Neural cell (in vitro differentiated cells): Measurements from ENCODE around the gene ADAM10.

ENCODE experiments used
- EP300 ChIP-seq: fragments of 450-650 bp; conservative IDR thresholded peaks from 2 replicates; pipeline ENCODE4 v1.6.1; 2014; ENCODE audit warnings: antibody characterized with exemption, mild to moderate bottlenecking, moderate library complexity; ENCODE audit not compliant: poor library complexity, severe bottlenecking
- EZH2 ChIP-seq: fragments of 200-600, 300-800 bp; shearing (Covaris generic), sonication (generic); IDR thresholded peaks from 2 replicates; pipeline ENCODE4 v1.6.1; 2014; ENCODE audit warnings: antibody characterized with exemption, low read length, borderline replicate concordance, mild to moderate bottlenecking; ENCODE audit not compliant: insufficient read depth, poor library complexity, severe bottlenecking
- POLR2AphosphoS5 ChIP-seq: IDR thresholded peaks from 2 replicates; pipeline ENCODE4 v1.6.1; 2012
- TAF1 ChIP-seq: IDR thresholded peaks from 2 replicates; pipeline ENCODE4 v1.6.1; 2012; ENCODE audit warnings: low read depth
- TF ChIP-seq, protein P1 (sequence below): fragments of 450-650 bp; IDR thresholded peaks from 2 replicates; pipeline ENCODE4 v1.5.1; 2014; ENCODE audit warnings: antibody characterized with exemption, mild to moderate bottlenecking, moderate library complexity; ENCODE audit not compliant: poor library complexity, severe bottlenecking

DNA sequence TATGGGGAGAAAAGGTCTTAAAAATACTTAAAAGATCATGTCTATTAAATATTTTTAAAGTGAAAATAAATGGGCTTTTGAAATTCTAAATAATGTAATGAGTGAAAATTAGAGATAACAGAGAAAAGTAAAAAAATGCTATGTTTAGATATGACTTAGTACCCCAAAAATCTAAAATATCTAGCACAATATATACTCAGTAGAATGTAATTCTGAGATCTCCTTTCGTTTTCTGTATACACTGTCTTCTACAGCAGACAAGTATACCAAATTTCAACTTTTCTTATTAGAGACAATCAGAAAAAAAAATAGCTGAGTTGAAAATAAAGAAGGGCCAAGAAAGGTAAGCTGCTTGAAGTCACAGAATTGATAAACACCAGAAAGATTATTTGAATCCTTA is 140.8 kb downstream of the ADAM10 start:
- TF ChIP-seq EZH2: no peak
- no peak for TF ChIP-seq EP300
- TF ChIP-seq, protein P1, sequence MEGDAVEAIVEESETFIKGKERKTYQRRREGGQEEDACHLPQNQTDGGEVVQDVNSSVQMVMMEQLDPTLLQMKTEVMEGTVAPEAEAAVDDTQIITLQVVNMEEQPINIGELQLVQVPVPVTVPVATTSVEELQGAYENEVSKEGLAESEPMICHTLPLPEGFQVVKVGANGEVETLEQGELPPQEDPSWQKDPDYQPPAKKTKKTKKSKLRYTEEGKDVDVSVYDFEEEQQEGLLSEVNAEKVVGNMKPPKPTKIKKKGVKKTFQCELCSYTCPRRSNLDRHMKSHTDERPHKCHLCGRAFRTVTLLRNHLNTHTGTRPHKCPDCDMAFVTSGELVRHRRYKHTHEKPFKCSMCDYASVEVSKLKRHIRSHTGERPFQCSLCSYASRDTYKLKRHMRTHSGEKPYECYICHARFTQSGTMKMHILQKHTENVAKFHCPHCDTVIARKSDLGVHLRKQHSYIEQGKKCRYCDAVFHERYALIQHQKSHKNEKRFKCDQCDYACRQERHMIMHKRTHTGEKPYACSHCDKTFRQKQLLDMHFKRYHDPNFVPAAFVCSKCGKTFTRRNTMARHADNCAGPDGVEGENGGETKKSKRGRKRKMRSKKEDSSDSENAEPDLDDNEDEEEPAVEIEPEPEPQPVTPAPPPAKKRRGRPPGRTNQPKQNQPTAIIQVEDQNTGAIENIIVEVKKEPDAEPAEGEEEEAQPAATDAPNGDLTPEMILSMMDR: no peak
- TF ChIP-seq POLR2AphosphoS5: no peak
- TF ChIP-seq TAF1: no peak
